Measurements from ENCODE around the gene OSBP2.
"Not testable (repeated sequence)": the region's sequence is repeated elsewhere in the genome, so short reads cannot be mapped to it uniquely, and the experiment has no call there.

Gene OSBP2

GRCh38 chr22:30675436-30675835, 19.2 kb upstream of the OSBP2 start:
- H3K27ac ChIP-seq (ENCODE audit: poor library complexity, severe bottlenecking) = no peak overlapping the region
- no peaks in the 10 kb centered on the region for H3K9me3 ChIP-seq (ENCODE audit: severe bottlenecking)
- H3K4me1 ChIP-seq (ENCODE audit: insufficient read depth, poor library complexity, severe bottlenecking) = no peaks in the 10 kb centered on the region
- DNase-seq (ENCODE audit: low spot score) = no peak
- no peaks in the 10 kb centered on the region for H3K36me3 ChIP-seq (ENCODE audit: low read depth)
- ATAC-seq (ENCODE audit: low read depth) = no peak
- H3K27me3 ChIP-seq (ENCODE audit: insufficient read depth, poor library complexity, severe bottlenecking) = no peaks in the 10 kb centered on the region
- no peak overlapping the region for H3K4me3 ChIP-seq (ENCODE audit: severe bottlenecking)
- no peak for TF ChIP-seq CTCF (IDR thresholded peaks at IDR 0.05; ENCODE audit: poor library complexity, severe bottlenecking)

- not testable (repeated sequence) for H3K9me3 ChIP-seq (ENCODE audit: severe bottlenecking); DNase-seq (ENCODE audit: low spot score); H3K27ac ChIP-seq (ENCODE audit: poor library complexity, severe bottlenecking); H3K36me3 ChIP-seq (ENCODE audit: low read depth); H3K4me3 ChIP-seq (ENCODE audit: severe bottlenecking); H3K4me1 ChIP-seq (ENCODE audit: insufficient read depth, poor library complexity, severe bottlenecking); ATAC-seq (ENCODE audit: low read depth); H3K27me3 ChIP-seq (ENCODE audit: insufficient read depth, poor library complexity, severe bottlenecking)
These were observed 18.1 kb upstream of the OSBP2 start for GRCh38 chr22:30676565-30676964.

- H3K9me3 ChIP-seq (ENCODE audit: severe bottlenecking); DNase-seq (ENCODE audit: low spot score); ATAC-seq (ENCODE audit: low read depth); H3K4me3 ChIP-seq (ENCODE audit: severe bottlenecking); H3K27ac ChIP-seq (ENCODE audit: poor library complexity, severe bottlenecking); H3K27me3 ChIP-seq (ENCODE audit: insufficient read depth, poor library complexity, severe bottlenecking); H3K36me3 ChIP-seq (ENCODE audit: low read depth); H3K4me1 ChIP-seq (ENCODE audit: insufficient read depth, poor library complexity, severe bottlenecking): not testable (repeated sequence)
These were observed 14.6 kb upstream of the OSBP2 start for GRCh38 chr22:30679895-30680690.

GRCh38 chr22:30680991-30681770, 13.5 kb upstream of the OSBP2 start:
- Histone ChIP-seq H3K4me3 (ENCODE audit: severe bottlenecking) (no peak overlapping the region), H3K27me3 (ENCODE audit: insufficient read depth, poor library complexity, severe bottlenecking) (no peaks in the 10 kb centered on the region), H3K36me3 (ENCODE audit: low read depth) (no peaks in the 10 kb centered on the region), H3K4me1 (ENCODE audit: insufficient read depth, poor library complexity, severe bottlenecking) (no peaks in the 10 kb centered on the region), H3K9me3 (ENCODE audit: severe bottlenecking) (no peaks in the 10 kb centered on the region), H3K27ac (ENCODE audit: poor library complexity, severe bottlenecking) (no peak overlapping the region)
- DNase-seq (ENCODE audit: low spot score) (no peak), ATAC-seq (ENCODE audit: low read depth) (no peak)
- no peak for TF ChIP-seq CTCF (IDR thresholded peaks at IDR 0.05; ENCODE audit: poor library complexity, severe bottlenecking)

GRCh38 chr22:30681831-30682230, 12.8 kb upstream of the OSBP2 start:
- ATAC-seq (ENCODE audit: low read depth) = no peak
- no peak for TF ChIP-seq CTCF (IDR thresholded peaks at IDR 0.05; ENCODE audit: poor library complexity, severe bottlenecking)
- H3K4me1 ChIP-seq (ENCODE audit: insufficient read depth, poor library complexity, severe bottlenecking) = no peaks in the 10 kb centered on the region
- DNase-seq (ENCODE audit: low spot score) = no peak
- no peaks in the 10 kb centered on the region for H3K36me3 ChIP-seq (ENCODE audit: low read depth)
- H3K27me3 ChIP-seq (ENCODE audit: insufficient read depth, poor library complexity, severe bottlenecking) = no peaks in the 10 kb centered on the region
- no peak overlapping the region for H3K4me3 ChIP-seq (ENCODE audit: severe bottlenecking)
- no peak overlapping the region for H3K27ac ChIP-seq (ENCODE audit: poor library complexity, severe bottlenecking)
- H3K9me3 ChIP-seq (ENCODE audit: severe bottlenecking) = no peaks in the 10 kb centered on the region
